ENCODE data around the gene CIB2.
A peak's percentile ranks its signal among the peaks of the same experiment; 100 is the strongest.

The CIB2 gene

GRCh38 chr15:78105476-78106241, 25.6 kb downstream of the CIB2 start:
- Histone ChIP-seq H3K4me1 (ENCODE audit: insufficient read depth, poor library complexity, severe bottlenecking) (no peaks in the 10 kb centered on the region), H3K27ac (ENCODE audit: poor library complexity, severe bottlenecking) (no peak overlapping the region), H3K4me3 (ENCODE audit: severe bottlenecking) (no peak overlapping the region), H3K27me3 (ENCODE audit: insufficient read depth, poor library complexity, severe bottlenecking) (no peaks in the 10 kb centered on the region), H3K36me3 (ENCODE audit: low read depth) (no peaks in the 10 kb centered on the region), H3K9me3 (ENCODE audit: severe bottlenecking) (no peaks in the 10 kb centered on the region)
- DNase-seq (ENCODE audit: low spot score) = peak; percentile 61
- TF ChIP-seq, protein P1, sequence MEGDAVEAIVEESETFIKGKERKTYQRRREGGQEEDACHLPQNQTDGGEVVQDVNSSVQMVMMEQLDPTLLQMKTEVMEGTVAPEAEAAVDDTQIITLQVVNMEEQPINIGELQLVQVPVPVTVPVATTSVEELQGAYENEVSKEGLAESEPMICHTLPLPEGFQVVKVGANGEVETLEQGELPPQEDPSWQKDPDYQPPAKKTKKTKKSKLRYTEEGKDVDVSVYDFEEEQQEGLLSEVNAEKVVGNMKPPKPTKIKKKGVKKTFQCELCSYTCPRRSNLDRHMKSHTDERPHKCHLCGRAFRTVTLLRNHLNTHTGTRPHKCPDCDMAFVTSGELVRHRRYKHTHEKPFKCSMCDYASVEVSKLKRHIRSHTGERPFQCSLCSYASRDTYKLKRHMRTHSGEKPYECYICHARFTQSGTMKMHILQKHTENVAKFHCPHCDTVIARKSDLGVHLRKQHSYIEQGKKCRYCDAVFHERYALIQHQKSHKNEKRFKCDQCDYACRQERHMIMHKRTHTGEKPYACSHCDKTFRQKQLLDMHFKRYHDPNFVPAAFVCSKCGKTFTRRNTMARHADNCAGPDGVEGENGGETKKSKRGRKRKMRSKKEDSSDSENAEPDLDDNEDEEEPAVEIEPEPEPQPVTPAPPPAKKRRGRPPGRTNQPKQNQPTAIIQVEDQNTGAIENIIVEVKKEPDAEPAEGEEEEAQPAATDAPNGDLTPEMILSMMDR (IDR thresholded peaks at IDR 0.05; ENCODE audit: poor library complexity, severe bottlenecking) = no peak
- ATAC-seq (ENCODE audit: low read depth) = no peak

DNA sequence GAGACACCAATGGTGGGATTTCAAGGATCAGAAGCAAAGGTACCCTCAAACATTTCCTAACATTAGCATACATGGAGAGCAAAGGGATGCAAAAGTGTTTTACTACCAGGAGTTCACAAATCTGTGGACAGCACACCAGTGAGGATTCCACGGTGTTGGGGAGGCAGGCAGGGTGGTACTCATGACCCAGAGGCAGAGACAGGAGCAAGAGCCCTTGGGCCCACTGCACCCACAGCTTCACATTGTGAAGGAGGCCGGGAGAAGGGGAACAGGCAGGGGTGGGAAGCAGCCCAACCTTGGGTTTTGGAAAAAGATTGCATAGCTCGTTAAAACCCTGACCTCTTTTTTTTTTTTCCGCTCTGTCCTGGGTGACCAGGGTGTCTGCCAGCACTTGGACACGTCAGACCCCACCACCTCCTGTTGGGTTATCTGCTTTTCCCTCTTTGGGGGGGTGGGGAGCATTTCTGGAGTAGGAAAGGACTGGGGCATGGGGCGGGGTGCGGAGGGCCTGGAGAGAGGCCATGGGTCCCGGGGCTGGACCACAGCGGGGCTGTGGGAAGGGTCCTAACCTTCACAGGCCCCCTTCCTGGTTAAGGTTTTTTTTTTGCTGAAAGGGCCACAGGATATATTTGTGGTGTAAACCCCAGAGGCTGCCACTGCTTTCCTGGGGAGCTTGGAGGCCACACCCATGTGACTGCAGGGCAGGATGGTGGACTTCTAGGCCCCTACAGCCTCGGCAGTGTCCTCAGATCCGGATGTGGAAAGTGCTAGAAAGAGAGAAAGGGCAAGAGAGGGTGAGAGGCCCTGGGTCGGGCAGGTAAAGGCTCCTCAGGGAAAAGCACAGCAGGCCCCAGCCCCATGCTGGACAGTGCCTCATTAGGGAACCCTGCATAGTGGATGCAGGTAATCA, 26.4 kb downstream of the CIB2 start:
- Histone ChIP-seq H3K9me3 (ENCODE audit: severe bottlenecking) (no peaks in the 10 kb centered on the region), H3K27ac (ENCODE audit: poor library complexity, severe bottlenecking) (no peak overlapping the region), H3K36me3 (ENCODE audit: low read depth) (no peaks in the 10 kb centered on the region), H3K4me3 (ENCODE audit: severe bottlenecking) (no peak overlapping the region), H3K4me1 (ENCODE audit: insufficient read depth, poor library complexity, severe bottlenecking) (no peaks in the 10 kb centered on the region), H3K27me3 (ENCODE audit: insufficient read depth, poor library complexity, severe bottlenecking) (no peaks in the 10 kb centered on the region)
- ATAC-seq (ENCODE audit: low read depth) (no peak), DNase-seq (ENCODE audit: low spot score) (peak; percentile 61)
- TF ChIP-seq, protein P1 (IDR thresholded peaks at IDR 0.05; ENCODE audit: poor library complexity, severe bottlenecking) = no peak

- no peak for ATAC-seq (ENCODE audit: low read depth)
- H3K27ac ChIP-seq (ENCODE audit: poor library complexity, severe bottlenecking) = no peak overlapping the region
Measured at GRCh38 chr15:78104119-78104479, 27.1 kb downstream of the CIB2 start.

DNA sequence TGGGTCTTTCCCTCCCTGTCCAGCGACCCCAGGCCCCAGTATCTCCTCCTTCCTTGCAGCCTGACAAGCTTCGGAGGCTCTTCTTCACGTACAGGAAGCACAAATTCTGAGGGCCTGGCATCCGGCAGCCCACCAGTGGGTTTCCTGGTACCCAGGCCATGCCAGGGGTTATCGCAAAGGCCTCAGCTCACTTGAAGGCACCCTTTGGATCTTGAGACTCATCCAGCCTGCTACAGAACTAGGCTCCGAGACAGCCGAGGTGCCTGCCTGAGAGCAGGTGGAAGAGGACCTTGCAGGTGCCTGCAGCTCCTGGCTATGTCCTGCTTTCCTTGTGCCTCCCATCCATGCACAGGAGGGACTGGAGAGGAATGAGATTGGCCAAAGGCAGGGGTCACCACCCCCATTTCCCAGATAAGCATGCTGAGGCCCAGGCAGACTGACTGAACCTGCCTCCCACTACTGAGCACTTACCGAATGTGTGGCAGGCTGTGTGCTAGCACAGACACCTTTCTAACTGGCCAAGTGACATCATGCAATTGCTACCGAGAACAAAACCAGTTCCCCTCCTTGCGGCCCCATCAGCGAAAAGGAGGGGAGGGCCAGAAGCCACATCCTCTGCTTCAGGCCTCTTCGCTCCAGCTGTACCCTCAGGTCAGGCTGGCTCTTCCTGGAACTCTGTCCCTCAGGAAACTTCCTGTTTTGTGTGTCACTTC, 27.7 kb downstream of the CIB2 start:
- TF ChIP-seq, protein P1 (IDR thresholded peaks at IDR 0.05; ENCODE audit: poor library complexity, severe bottlenecking) = no peak
- H3K4me3 ChIP-seq (ENCODE audit: severe bottlenecking) = no peak overlapping the region
- no peaks in the 10 kb centered on the region for H3K9me3 ChIP-seq (ENCODE audit: severe bottlenecking)
- no peak overlapping the region for H3K27ac ChIP-seq (ENCODE audit: poor library complexity, severe bottlenecking)
- peak; percentile 64 for DNase-seq (ENCODE audit: low spot score)
- no peaks in the 10 kb centered on the region for H3K36me3 ChIP-seq (ENCODE audit: low read depth)
- no peaks in the 10 kb centered on the region for H3K4me1 ChIP-seq (ENCODE audit: insufficient read depth, poor library complexity, severe bottlenecking)
- no peaks in the 10 kb centered on the region for H3K27me3 ChIP-seq (ENCODE audit: insufficient read depth, poor library complexity, severe bottlenecking)
- no peak for ATAC-seq (ENCODE audit: low read depth)

More at GRCh38 chr15:78104119-78104479, 27.1 kb downstream of the CIB2 start:
- no peaks in the 10 kb centered on the region for H3K9me3 ChIP-seq (ENCODE audit: severe bottlenecking)
- H3K36me3 ChIP-seq (ENCODE audit: low read depth) = no peaks in the 10 kb centered on the region
- TF ChIP-seq, protein P1 (IDR thresholded peaks at IDR 0.05; ENCODE audit: poor library complexity, severe bottlenecking) = no peak
- H3K4me3 ChIP-seq (ENCODE audit: severe bottlenecking) = no peak overlapping the region
- no peaks in the 10 kb centered on the region for H3K4me1 ChIP-seq (ENCODE audit: insufficient read depth, poor library complexity, severe bottlenecking)
- H3K27me3 ChIP-seq (ENCODE audit: insufficient read depth, poor library complexity, severe bottlenecking) = no peaks in the 10 kb centered on the region
- peak; percentile 57 for DNase-seq (ENCODE audit: low spot score)
